GM18873 (cell line): Measurements from ENCODE around the gene GNG7.
"Not testable (repeated sequence)": the region's sequence is repeated elsewhere in the genome, so short reads cannot be mapped to it uniquely, and the experiment has no call there.

Experiments
- ATAC-seq: cut with Tn5 transposase; IDR thresholded peaks from one replicate; pipeline ENCODE4 v1.9.1; 2021; ENCODE audit warnings: mild to moderate bottlenecking, moderate library complexity, moderate number of reproducible peaks; ENCODE audit not compliant: unreplicated experiment, low FRiP score

The GNG7 gene

DNA sequence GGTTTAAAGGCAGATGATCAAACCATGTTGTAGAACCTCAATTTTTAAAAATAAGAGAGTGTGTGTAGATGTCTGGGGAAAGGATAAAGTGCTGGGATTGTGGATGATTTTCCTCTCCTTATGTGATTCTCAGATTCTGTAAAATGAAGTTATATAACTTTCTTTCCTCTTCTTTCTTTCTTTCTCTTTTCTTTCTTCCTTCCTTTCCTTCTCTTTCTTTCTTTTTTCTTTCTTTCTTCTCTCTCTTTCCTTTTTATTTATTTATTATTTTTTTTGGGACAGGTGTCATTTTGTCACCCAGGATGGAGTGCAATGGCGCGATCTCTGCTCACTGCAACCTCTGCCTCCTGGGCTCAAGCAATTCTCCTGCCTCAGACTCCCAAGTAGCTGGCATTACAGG, 144.0 kb downstream of the GNG7 start:
- no peak for ATAC-seq

DNA sequence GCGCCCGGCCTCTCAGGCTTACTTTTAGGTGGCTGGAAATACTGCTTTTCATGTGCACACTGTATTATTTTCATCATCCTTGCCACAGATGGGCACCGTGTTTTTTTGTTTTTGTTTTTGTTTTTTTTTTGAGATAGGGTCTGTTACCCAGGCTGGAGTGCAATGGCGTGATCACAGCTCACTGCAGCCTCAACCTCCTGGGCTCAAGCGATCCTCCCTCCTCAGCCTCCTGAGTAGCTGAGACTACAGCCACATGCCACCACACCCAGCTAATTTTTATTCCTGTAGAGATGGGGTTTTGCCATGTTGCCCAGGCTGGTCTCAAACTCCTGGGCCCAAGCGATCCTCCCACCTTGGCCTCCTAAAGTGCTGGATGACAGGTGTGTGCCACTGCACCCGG, 144.4 kb downstream of the GNG7 start:
- not testable (repeated sequence) for ATAC-seq

DNA sequence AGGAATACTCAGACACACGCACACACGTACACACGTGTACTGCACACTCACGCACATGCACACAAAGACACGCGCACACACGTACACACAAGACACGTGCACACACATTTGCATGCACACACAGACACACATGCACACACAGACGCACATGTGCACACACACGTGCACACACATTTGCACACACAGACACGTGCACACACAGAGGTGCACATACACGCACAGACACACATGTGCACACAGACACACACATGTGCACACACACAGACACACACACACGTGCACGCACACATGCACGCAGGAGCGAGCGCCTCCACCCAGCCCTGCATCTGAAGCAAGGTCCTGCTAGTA, 145.4 kb downstream of the GNG7 start:
- no peak for ATAC-seq

DNA sequence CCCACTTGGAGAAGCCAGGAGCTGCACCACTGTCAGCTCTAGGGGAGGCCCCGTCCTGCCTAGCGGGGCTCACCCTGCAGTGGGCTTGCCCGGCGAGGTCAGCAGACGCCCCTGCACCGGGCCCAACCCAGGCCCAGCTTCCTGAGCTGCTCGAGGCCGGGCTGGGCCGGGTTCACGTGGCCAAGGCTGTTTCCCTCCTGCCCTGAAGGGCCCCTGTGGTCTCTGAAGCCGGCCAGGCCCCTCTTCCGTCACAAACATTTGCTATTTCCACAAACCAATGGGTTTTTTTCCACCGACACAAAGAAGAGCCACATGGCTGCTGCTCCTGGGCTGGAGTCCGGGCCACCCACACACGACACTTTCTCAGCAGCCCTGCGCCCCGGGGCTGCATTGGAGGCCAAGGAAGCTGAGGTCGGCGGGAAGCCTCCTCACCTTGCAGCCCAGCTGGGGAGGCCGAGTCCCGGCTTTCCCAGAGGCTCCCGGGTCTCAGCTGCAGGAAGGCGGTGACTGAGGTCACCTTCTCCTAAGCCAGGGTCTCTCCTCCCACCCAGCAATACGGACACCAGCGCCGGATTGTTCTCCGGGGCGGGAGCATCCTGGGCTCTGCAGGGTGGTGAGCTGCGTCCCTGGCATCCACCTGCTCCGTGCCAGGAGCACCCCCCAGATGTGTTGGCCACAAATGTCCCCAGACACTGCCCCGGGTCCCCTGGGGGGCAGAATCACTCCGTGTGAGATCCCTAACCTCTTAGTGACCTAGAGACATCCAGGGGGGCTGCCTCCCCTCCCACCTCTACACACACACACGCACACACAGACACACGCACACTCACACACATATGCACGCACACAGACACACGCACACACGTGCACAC, 146.0 kb downstream of the GNG7 start:
- ATAC-seq: no peak

DNA sequence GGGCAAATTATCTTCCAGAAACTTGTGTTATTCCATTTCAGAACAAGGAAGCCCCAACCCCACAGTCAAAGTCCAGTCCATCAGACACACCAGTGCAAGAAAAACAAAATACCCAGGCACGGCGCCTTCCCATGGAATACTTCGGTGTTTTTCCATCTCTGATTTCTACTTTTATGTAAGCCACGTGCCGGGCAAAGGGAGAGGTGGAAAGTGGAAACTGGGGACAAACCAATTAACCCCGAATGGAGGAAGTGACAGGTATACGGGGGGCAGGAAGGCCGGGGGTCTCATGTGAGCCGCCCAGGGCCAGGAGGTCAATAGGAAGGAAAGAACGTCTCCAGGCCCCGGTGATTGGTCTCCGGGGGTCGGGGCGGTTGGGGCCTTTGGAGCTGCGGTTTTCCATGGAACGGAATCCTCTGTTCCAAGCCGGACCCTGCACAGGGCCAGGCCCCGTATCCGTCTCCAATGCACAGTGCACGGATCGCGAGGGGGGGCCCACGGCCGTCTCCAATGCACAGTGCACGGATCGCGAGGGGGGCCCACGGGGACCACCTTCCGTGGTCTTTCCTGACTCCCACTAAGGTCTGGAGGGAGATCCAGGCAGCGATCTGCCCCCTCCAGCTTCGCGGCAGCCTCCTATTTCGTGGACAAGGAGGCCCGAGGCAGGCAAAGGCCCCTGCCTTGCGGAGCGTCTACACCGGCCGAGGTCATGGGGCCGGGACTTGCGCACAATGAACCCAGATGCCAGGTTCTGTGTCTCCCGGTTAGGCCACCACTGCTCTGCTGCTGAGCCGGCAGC, 146.9 kb downstream of the GNG7 start:
- no peak for ATAC-seq

DNA sequence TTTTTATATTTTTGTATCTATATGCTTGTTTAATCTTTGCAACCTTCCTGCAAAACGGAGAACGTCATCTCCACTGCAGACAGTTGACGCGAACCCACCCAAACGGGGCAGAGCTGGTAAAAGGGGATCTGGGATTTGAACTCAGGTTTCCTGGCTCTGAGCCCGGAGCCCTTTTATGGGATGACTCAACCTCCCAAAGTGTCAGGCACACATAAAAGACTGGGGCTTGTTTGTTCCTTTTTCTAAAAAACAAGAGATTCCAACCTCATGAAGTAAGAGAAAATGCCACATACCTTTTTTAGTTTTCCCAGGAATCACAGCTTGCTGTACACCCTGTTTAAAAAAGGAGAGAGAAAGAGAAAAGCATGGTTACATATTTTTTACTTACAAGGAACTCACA, 147.6 kb downstream of the GNG7 start:
- no peak for ATAC-seq

DNA sequence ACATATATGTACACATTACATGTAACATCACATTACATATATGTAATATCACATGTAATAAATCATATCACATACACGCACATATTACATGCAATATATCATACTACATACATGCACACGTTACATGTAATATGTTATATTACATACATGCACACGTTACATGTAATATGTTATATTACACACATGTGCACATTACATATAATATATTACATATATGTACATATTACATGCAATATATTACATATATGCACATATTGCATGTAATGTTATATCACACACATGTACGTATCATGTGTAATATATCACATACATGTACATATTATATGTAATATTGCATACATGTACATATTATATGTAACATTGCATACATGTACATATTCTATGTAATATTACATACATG, 149.0 kb downstream of the GNG7 start:
- ATAC-seq: no peak

DNA sequence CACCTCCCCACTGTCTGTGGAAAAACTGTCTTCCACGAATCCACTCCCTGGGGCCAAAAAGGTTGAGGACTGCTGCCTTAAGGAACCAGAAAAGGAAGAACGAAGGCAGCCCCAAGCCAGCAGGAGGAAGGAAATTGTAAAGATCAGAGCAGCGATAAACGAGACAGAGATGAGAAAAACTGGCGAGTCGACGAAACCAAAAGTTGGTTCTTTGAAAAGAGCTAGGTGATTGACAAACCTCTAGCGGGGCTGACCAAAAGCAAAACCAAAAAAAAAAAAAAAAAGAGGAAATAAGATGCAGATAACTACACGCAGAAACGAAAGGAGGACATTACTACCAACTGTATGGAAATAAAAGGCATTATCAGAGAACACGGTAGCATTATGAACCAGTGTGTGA, 149.6 kb downstream of the GNG7 start:
- peak; percentile 61 for ATAC-seq

DNA sequence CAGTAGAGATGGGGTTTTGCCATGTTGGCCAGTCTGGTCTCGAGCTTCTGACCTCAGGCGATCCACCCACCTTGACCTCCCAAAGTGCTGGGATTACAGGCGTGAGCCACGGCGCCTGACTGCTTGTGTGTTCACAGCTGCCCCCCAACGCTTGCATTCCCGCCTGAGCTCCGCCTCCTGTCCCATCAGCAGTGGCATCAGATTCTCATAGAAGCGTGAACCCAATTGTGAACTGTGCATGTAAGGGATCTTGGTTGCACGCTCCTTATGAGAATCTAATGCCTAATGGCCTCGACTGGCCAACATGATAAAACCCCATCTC, 150.7 kb downstream of the GNG7 start:
- no peak for ATAC-seq

DNA sequence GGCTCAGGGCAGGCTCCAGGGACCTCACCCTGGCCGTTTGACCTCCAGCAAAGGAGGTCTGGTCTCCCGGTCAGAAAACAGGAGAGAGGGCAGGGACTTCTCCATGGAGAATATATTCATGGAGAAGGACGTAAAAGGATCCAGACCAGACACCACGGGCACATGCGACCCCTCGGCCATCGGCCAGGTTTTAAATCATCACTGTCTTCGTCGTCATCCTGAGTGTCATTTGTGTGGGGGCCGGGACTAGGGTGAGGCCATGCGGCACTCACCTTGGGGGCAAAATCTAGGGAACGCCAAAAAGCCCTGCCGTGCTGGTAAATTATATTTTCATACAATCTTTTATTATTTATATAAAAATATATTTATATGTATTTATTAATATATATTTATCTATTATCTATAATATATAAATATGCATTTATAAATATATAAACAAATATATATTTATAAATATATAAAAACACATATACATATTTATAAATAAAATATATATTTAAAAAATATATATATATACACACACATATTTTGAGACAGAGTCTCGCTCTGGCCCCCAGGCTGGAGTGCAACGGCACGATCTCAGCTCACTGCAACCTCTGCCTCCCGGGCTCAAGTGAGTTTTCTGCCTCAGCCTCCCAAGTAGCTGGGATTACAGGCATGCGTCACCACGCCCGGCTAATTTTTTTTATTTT, 151.2 kb downstream of the GNG7 start:
- ATAC-seq: no peak

DNA sequence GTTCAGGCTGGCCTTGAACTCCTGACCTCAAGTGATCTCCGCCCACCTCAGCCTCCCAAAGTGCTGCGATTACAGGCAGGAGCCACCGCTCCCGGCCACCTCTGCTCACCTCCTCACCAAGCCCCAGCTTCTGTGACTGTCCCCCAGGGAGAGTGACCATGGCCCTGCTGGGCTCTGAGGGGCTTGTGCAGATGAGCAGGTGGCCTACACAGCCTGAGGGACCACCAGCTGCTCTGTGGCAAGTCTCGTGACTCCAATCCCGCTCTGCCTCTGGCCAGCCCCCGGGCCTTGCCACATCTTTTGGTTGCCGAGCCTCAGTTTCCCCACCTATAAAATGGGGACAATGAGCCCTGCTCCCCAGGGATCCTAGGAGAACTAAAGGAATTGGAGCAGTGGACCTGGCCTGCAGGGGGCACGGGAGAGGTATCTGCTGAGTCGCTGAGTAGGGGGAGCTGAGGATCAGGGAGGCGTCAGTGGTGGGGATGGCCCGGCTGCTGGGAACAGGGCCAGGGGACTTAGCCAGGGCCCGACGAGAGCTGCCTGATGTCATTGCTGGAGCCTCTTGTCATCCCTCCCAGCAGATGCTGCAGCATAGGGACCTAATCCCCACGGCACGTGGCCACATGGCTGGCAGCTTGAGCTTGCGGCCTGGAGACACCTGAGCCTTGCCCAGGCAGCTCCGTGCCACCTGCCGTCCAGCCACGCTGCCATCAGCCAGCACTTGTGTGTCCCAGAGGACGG, 151.9 kb downstream of the GNG7 start:
- no peak for ATAC-seq

DNA sequence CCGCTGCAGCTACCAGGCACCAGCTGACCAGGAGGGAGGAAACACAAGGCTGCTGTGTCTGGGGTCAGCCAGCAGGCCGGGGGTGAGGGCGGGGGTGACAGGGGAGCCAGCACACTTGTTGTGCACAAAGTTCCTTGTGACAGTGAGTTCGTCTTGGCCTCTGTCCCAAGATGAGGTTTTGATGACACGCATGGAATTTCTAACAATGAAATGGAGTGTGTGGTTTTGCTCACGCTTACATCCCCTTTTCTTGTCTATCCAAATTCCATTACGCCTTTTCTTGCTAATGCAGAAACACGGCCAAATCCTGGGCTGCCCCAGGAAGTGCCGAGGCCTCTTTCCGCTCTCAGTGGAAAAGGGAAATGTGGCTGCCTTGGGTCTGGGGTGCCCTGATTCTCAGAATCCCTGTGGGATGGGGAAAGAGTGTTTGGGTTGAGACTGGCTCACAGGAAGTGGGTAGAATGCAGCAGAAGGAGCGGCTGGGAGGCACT, 152.7 kb downstream of the GNG7 start:
- no peak for ATAC-seq

DNA sequence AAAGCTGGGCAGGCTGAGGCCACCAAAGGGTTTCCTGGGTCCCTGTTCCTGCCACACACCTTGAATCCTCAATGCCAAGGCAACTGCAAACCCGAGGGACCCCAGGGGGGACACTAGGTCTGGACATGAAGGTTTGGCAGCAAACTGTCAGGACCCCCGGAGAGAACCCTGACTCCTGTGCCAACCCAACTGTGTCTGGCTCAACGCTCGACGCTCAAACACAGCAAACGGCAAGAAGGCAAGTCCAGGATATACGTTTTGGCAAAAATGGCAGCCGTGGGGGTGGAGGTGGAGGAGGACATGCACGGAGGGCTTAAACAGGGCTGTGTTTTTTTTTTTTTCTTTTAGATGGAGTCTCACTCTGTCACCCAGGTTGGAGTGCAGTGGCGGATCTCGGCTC, 153.5 kb downstream of the GNG7 start:
- ATAC-seq: no peak

DNA sequence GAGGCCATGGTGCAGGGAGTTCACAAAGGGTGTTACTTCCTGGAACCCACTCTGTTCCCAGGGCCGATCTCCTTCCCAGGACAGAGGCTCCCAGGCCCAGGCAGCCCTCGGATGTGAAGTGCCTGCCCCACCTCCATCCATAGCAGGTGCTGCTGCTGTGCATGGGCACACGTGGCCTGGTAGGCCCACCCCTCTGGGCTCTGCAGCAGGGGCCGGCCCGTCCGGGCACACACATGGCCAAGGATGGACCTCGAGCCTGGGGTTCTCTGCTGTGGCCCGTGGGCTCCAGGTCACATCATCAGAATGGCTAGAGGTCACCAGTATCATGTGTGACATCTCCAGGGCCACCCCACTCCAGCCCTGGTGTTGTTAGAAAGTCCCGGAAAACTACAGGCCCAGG, 154.8 kb downstream of the GNG7 start:
- ATAC-seq: no peak

DNA sequence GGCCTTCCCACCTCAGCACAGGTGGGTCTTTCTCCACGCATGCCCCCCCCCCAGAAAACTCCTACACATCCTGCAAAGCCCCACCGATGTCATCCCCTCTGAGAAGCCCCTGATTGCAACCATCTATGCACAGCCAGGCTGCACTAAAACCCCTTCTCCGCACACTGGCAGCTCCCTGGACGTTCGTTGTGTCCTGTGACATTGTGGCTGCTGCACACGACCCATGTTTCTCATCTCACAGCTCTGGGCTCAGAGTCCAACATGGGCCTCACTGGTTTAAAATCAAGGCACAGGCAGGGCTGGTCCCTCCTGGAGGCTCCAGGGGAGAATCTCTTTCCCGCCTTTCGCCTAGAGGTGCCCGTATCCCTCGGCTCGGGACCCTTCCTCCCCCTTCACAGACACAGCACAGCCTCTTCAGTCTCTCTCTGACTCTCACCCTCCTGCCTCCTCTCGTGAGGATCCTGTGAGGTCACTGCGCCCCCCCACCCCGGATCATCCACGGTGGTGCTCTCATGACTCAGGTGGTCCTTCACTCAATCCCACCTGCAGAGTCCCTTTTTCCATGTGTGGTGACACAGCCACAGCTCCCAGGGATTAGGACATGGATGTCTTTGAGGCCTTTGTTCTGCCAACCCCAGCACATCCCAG, 155.3 kb downstream of the GNG7 start:
- ATAC-seq: no peak

DNA sequence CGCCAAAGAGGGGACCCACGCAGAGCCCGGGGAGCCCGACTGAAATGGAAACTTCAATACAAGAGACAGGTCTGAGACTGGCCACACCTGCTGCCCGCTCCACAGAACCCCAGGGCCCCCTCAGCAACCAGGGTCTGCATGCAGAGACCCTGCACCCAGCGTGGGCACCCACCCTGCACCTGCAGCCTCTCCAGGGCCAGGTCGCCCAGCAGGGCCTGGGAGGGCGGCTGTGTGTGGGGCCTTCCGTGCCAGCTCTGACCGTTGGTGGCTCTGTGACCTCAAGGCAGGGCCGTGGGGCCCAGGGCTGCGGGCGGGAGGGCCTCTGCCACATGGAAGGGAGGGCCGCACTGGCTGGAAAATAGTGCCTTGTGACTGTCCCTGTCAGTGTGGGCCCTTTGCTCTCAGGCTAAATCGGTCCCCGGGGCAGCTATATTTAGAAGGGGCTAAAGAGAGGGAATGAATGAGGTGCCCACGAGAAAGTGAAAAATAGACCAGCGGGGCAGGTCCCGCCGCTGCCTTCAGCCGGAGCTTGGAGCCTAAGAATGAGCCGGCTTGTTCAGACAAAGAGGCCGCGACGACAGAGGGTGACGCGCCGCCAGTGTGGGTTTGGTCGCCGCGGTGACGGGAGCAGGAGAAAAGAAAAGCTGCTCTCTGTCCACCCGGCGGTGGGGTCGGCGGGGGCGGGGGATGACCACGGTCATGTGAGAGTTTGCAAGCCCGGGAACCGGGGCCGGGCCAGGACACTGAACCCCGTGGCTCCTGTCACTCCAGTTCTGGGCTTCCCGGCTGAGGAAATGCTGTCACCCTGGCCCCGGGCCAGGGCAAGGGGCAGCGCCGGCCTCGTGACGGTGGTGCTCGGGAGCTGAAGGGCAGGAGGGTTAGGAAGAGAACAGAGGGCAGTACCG, 156.1 kb downstream of the GNG7 start:
- ATAC-seq: no peak

DNA sequence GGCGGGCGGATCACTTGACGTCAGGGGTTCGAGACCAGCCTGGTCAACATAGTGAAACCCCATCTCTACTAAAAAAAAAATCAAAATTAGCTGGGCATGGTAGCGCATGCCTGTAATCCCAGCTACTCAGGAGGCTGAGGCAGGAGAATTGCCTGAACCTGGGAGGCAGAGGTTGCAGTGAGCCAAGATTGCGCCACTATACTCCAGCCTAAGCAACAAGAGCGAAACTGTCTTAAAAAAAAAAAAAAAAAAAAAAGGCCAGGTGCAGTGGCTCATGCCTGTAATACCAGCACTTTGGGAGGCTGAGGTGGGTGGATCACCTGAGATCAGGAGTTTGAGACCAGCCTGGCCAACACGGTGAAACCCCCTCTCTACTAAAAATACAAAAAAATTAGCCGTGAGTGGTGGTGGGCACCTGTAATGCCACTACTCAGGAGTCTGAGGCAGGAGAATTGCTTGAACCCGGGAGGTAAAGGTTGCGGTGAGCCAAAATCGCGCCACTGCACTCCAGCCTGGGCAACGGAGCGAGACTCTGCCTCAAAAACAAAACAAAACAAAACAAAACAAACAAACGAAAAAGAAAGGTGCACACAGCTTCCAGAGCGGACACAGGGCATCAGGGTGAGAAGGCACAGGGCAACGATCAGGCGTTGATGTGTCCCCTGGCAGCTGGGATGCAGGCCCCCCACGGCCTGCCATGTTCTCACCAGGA, 156.9 kb downstream of the GNG7 start:
- not testable (repeated sequence) for ATAC-seq

DNA sequence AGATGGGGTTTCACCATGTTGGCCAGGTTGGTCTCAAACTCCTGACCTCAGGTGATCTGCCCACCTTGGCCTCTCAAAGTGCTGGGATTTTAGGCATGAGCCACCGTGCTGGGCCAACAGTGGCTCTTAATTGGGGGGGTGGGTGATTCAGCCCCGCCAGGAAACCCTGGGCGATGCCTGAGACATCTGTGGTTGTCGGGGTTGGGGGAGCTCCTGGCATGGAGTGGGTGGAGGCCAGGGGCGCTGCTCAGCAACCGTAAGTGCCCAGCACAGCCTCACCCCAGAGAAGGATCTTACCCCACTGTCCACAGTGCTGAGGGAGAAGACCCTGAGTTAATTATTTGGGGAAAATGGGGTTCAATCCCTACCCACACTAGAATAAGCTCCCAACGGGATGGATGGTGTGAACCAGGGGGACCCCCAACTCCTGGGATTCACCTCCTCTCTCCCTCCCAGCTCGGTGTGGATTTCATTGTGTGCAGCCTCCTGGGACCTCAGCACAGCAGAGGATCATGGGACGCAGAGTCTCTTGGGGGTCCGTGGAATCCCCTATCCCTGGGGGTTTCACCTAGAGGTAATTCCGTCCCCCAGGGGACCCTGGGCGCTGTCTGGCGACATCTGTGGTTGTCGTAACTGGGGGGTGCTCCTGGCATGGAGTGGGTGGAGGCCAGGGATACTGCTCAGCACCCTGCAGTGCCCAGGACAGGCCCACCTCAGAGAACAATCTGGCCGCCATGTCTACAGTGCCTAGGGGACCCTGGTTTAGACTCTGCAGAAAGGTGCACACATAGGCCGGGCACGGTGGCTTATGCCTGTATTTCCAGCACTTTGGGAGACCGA, 157.7 kb downstream of the GNG7 start:
- ATAC-seq: no peak
